Stomach (tissue), 9 donors: Measurements from ENCODE around the gene ATG13. TPM values are rescaled to one million over a fixed set of nuclear protein-coding genes. Genes with fewer than 3 reads are reported as not detected.

Experiments used
- DNase-seq, 2 donors: peaks; one replicate each; pipeline versions ENCODE4 v3.0.0 to v3.0.0-alpha.2; 2013 to 2019
- H3K27ac ChIP-seq, 5 donors: fragments of 200-600 bp in 4 of 5; sonication (generic) in 4 of 5; one replicate each; pipeline ENCODE4 v1.5.1; 2013 to 2019; ENCODE audit warnings: mild to moderate bottlenecking in 1 of 5, moderate library complexity in 1 of 5
- H3K27me3 ChIP-seq, 3 donors: fragments of 200-600 bp; sonication (generic); one replicate each; pipeline ENCODE4 v1.5.1; 2017 to 2019; ENCODE audit warnings: mixed run types in 1 of 3
- H3K36me3 ChIP-seq, 4 donors: fragments of 200-600 bp; sonication (generic); 1 replicate in 3 of 4; 2 replicates in 1 of 4; pipeline ENCODE4 v1.5.1; 2016 to 2019
- H3K4me1 ChIP-seq, 4 donors: fragments of 200-600 bp; sonication (generic); one replicate each; pipeline ENCODE4 v1.5.1; 2016 to 2019
- H3K4me3 ChIP-seq, 4 donors: fragments of 200-600 bp; sonication (generic) in 3 of 4; one replicate each; pipeline ENCODE4 v1.5.1; 2016 to 2019; ENCODE audit warnings: mild to moderate bottlenecking in 1 of 4
- H3K9me3 ChIP-seq, 4 donors: fragments of 200-600 bp; sonication (generic); one replicate each; pipeline ENCODE4 v1.5.1; 2016 to 2019
- CTCF ChIP-seq, 7 experiments: fragments of 450-650 bp in 4 of 7; fragments of 200-600 bp in 3 of 7; sonication (generic) in 3 of 7; IDR thresholded peaks; one replicate each; pipeline ENCODE4 v1.5.1; 2016 to 2019; ENCODE audit warnings: antibody characterized with exemption in 7 of 7, control low read depth in 2 of 7, mild to moderate bottlenecking in 1 of 7
- EP300 ChIP-seq: sonication (generic); formaldehyde crosslinking; IDR thresholded peaks from one replicate; pipeline ENCODE4 v1.6.1; 2017; ENCODE audit warnings: antibody characterized with exemption
- POLR2A ChIP-seq, 4 donors: fragments of 450-650 bp; IDR thresholded peaks; one replicate each; pipeline ENCODE4 v1.6.1; 2016; ENCODE audit warnings: antibody characterized with exemption in 4 of 4, control low read depth in 2 of 4, mild to moderate bottlenecking in 1 of 4, moderate library complexity in 1 of 4
- POLR2AphosphoS5 ChIP-seq, 3 donors: sonication (generic); formaldehyde crosslinking; IDR thresholded peaks; one replicate each; pipeline ENCODE4 v1.6.1; 2016; ENCODE audit warnings: antibody characterized with exemption in 3 of 3
- WGBS, 5 donors: extraction: QIAGEN DNeasy Blood & Tissue Kit in 3 of 5; methylation state at CpG; one replicate each; pipeline versions ENCODE4 v1.1.5 to v1.1.7; 2013 to 2018; 5-methylcytosine and 5-hydroxymethylcytosine counted together
- intact Hi-C: fragments of 100-400 bp; cut with DNase I; formaldehyde crosslinking; loops from one replicate; pipeline ENCODE4 v1.15.1; 2023; ENCODE audit warnings: low total_unique reads
- polyA plus RNA-seq, 3 donors: library from polyadenylated mRNA; stranded (reverse); fragments of 200-250 nt; gene quantifications; one replicate each; pipeline ENCODE4 v1.2.3, GENCODE V29; 2013
- total RNA-seq, 5 donors: library from RNA; depleted of rRNA; stranded (reverse); fragments of >200 nt; gene quantifications; one replicate each; pipeline versions ENCODE4 v1.1.0 to v1.2.3, GENCODE V29; 2014 to 2016
- donor health status: healthy with polysubstance abuse.
- donor health status: Bipolar disorder and iron deficiency.
- donor health status: healthy.

ATG13 gene
- total and polyA plus RNA-seq, 8 donors = 17.3 to 286 (median 104) TPM

GRCh38 chr11:46642627-46643335, 25.4 kb downstream of the ATG13 start:
- no peaks in the 10 kb centered on the region for H3K9me3 ChIP-seq
- H3K4me1 ChIP-seq = peaks cover 0 to 22% (median 9%) of the 10 kb centered on the region in 4 donors
- H3K27me3 ChIP-seq = no peaks in the 10 kb centered on the region
- intact Hi-C loops = no loop called here
- H3K27ac ChIP-seq = no peak overlapping the region
- 91 to 95% (median 93%) methylated on average over 7 to 8 of the region's 8 CpGs for WGBS, 5 donors
- peaks cover 39 to 80% (median 55%) of the 10 kb centered on the region in 4 donors for H3K36me3 ChIP-seq
- no peak overlapping the region for H3K4me3 ChIP-seq
- no peak for DNase-seq
- TF ChIP-seq CTCF (IDR thresholded peaks at IDR 0.05) (no peak), POLR2AphosphoS5 (IDR thresholded peaks at IDR 0.05) (no peak), POLR2A (IDR thresholded peaks at IDR 0.05) (no peak), EP300 (no peak)

- Histone ChIP-seq H3K9me3 (no peaks in the 10 kb centered on the region), H3K4me3 (no peak overlapping the region), H3K4me1 (peaks cover 0 to 29% (median 11%) of the 10 kb centered on the region in 4 donors), H3K27me3 (no peaks in the 10 kb centered on the region), H3K36me3 (peaks cover 40 to 82% (median 59%) of the 10 kb centered on the region in 4 donors), H3K27ac (no peak overlapping the region)
- intact Hi-C loops = no loop called here
- no peak for TF ChIP-seq POLR2AphosphoS5 (IDR thresholded peaks at IDR 0.05)
- WGBS, 5 donors = 87 to 100% (median 97%) methylated on average over 3 of the region's 3 CpGs
- no peak for DNase-seq
Measured at GRCh38 chr11:46643531-46643930, 26.2 kb downstream of the ATG13 start.

GRCh38 chr11:46643986-46644385, 26.6 kb downstream of the ATG13 start:
- intact Hi-C loops = no loop called here
- peaks cover 38 to 81% (median 61%) of the 10 kb centered on the region in 4 donors for H3K36me3 ChIP-seq
- H3K27me3 ChIP-seq = no peaks in the 10 kb centered on the region
- H3K4me1 ChIP-seq = peaks cover 0 to 34% (median 11%) of the 10 kb centered on the region in 4 donors
- H3K9me3 ChIP-seq = no peaks in the 10 kb centered on the region
- no peak for TF ChIP-seq EP300
- no peak for TF ChIP-seq POLR2AphosphoS5 (IDR thresholded peaks at IDR 0.05)
- TF ChIP-seq CTCF (IDR thresholded peaks at IDR 0.05) = no peak
- TF ChIP-seq POLR2A (IDR thresholded peaks at IDR 0.05) = no peak
- H3K4me3 ChIP-seq = no peak overlapping the region
- DNase-seq = no peak
- no peak overlapping the region for H3K27ac ChIP-seq

- H3K4me1 ChIP-seq = peaks cover 0 to 32% (median 13%) of the 10 kb centered on the region in 4 donors
- H3K9me3 ChIP-seq = no peaks in the 10 kb centered on the region
- no peaks in the 10 kb centered on the region for H3K27me3 ChIP-seq
- TF ChIP-seq POLR2AphosphoS5 (IDR thresholded peaks at IDR 0.05) (peak; percentile 7 to 61 (median 30)), POLR2A (IDR thresholded peaks at IDR 0.05) (no peak), EP300 (no peak), CTCF (IDR thresholded peaks at IDR 0.05) (no peak)
- peaks cover 68 to 100% (median 96%) of the 10 kb centered on the region in 4 donors for H3K36me3 ChIP-seq
- 40 to 57% (median 47%) methylated on average over 2 of the region's 2 CpGs for WGBS, 5 donors
- intact Hi-C loops = no loop called here
- H3K4me3 ChIP-seq = no peak overlapping the region
- H3K27ac ChIP-seq = peak overlapping the region; percentile 36 to 73 (median 69)
- peak in 1 of 2 donors; percentile 81 for DNase-seq
Measured at GRCh38 chr11:46649180-46649738, 31.9 kb downstream of the ATG13 start.

- no peaks in the 10 kb centered on the region for H3K27me3 ChIP-seq
- H3K4me1 ChIP-seq = peaks cover 0 to 1% (median 0%) of the 10 kb centered on the region in 4 donors
- H3K36me3 ChIP-seq = peaks cover 69 to 100% (median 100%) of the 10 kb centered on the region in 4 donors
- no peak overlapping the region for H3K4me3 ChIP-seq
- H3K27ac ChIP-seq = no peak overlapping the region
- H3K9me3 ChIP-seq = no peaks in the 10 kb centered on the region
- intact Hi-C loops = no loop called here
- 93 to 95% (median 94%) methylated on average over 4 of the region's 4 CpGs for WGBS, 5 donors
- no peak for DNase-seq
- no peak for TF ChIP-seq EP300
- no peak for TF ChIP-seq CTCF (IDR thresholded peaks at IDR 0.05)
- TF ChIP-seq POLR2AphosphoS5 (IDR thresholded peaks at IDR 0.05) = no peak
- no peak for TF ChIP-seq POLR2A (IDR thresholded peaks at IDR 0.05)
Measured at GRCh38 chr11:46655631-46656030, 38.3 kb downstream of the ATG13 start.
